ENCODE results near the gene GPATCH1.

GPATCH1 gene

DNA sequence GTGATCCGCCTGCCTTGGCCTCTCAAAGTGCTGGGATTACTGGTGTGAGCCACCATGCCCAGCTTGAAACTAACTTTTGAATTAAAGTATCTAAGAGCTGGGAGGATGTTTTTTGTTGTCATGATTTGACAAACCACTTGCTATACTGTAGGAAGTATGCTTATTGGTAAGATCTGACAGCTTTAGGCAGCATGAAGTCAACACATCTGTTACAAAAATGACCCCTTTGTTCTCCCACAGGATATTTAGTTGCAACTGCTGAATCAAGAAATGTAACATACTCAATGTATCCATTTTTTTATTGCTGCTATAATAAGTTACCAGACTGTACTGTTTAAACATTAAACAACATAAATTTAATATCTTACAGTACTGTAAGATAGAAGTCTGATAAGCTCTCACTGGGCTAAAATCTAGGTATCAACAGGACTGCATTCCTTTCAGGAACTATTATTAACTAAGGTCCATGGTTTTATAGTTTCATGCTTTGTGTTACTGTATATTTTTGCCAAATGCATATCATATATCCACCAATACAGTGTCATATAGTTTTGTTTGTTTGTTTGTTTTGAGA lies 90.3 kb downstream of the GPATCH1 start:
- Histone ChIP-seq H3K4me3 (ENCODE audit: insufficient read depth, low read length, poor library complexity, severe bottlenecking) (no peak overlapping the region), H3K9me2 (replicated peaks; ENCODE audit: insufficient read depth, low read length) (no peaks in the 10 kb centered on the region), H3K36me3 (ENCODE audit: low read length) (no peaks in the 10 kb centered on the region), H3K9ac (ENCODE audit: low read length) (no peak overlapping the region), H4K20me1 (ENCODE audit: low read depth, low read length) (no peaks in the 10 kb centered on the region), H3K4me2 (ENCODE audit: low read depth, low read length, poor library complexity, severe bottlenecking) (no peak overlapping the region), H3K79me2 (ENCODE audit: insufficient read depth, low read length) (no peaks in the 10 kb centered on the region), H3K27me3 (ENCODE audit: low read length) (no peaks in the 10 kb centered on the region), H3K9me3 (ENCODE audit: insufficient read depth, low read length) (no peaks in the 10 kb centered on the region), H2AFZ (ENCODE audit: low read depth, low read length, severe bottlenecking) (no peak overlapping the region), H3F3A (ENCODE audit: insufficient read depth) (no peaks in the 10 kb centered on the region), H3K27ac (ENCODE audit: low read depth, low read length) (no peak overlapping the region)
- TF ChIP-seq, protein P1, sequence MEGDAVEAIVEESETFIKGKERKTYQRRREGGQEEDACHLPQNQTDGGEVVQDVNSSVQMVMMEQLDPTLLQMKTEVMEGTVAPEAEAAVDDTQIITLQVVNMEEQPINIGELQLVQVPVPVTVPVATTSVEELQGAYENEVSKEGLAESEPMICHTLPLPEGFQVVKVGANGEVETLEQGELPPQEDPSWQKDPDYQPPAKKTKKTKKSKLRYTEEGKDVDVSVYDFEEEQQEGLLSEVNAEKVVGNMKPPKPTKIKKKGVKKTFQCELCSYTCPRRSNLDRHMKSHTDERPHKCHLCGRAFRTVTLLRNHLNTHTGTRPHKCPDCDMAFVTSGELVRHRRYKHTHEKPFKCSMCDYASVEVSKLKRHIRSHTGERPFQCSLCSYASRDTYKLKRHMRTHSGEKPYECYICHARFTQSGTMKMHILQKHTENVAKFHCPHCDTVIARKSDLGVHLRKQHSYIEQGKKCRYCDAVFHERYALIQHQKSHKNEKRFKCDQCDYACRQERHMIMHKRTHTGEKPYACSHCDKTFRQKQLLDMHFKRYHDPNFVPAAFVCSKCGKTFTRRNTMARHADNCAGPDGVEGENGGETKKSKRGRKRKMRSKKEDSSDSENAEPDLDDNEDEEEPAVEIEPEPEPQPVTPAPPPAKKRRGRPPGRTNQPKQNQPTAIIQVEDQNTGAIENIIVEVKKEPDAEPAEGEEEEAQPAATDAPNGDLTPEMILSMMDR (IDR thresholded peaks at IDR 0.05; ENCODE audit: insufficient read depth, low read length, poor library complexity, severe bottlenecking): no peak
- no peak for TF ChIP-seq EZH2phosphoT487 (conservative IDR thresholded peaks at IDR 0.05; ENCODE audit: low read length)

DNA sequence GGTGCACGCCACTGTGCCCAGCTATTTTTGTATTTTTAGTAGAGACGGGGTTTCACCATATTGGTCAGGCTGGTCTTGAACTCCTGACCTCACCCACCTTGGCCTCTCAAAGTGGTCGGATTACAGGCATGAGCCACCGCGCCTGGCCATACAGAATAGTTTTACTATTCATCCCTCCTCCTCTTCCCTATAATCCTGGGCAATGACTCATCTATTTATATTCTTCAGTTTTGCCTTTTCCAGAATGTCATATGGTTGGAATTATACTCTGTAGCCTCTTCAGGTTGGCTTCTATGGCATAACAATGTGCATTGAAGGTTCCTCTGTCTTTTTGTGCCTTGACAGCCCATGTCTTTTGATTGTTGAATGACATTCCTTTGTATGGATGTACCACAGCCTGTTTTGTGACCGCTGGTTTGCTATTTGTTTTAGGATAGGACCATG lies 91.0 kb downstream of the GPATCH1 start:
- Histone ChIP-seq H3K9me3 (ENCODE audit: insufficient read depth, low read length) (no peaks in the 10 kb centered on the region), H3K9ac (ENCODE audit: low read length) (no peak overlapping the region), H3F3A (ENCODE audit: insufficient read depth) (no peaks in the 10 kb centered on the region), H3K9me2 (replicated peaks; ENCODE audit: insufficient read depth, low read length) (no peaks in the 10 kb centered on the region), H3K4me3 (ENCODE audit: insufficient read depth, low read length, poor library complexity, severe bottlenecking) (no peak overlapping the region), H3K27me3 (ENCODE audit: low read length) (no peaks in the 10 kb centered on the region), H3K79me2 (ENCODE audit: insufficient read depth, low read length) (no peaks in the 10 kb centered on the region), H3K36me3 (ENCODE audit: low read length) (no peaks in the 10 kb centered on the region), H3K4me2 (ENCODE audit: low read depth, low read length, poor library complexity, severe bottlenecking) (no peak overlapping the region), H2AFZ (ENCODE audit: low read depth, low read length, severe bottlenecking) (no peak overlapping the region), H3K27ac (ENCODE audit: low read depth, low read length) (no peak overlapping the region), H4K20me1 (ENCODE audit: low read depth, low read length) (no peaks in the 10 kb centered on the region)
- TF ChIP-seq, protein P1 (IDR thresholded peaks at IDR 0.05; ENCODE audit: insufficient read depth, low read length, poor library complexity, severe bottlenecking): no peak
- no peak for TF ChIP-seq EZH2phosphoT487 (conservative IDR thresholded peaks at IDR 0.05; ENCODE audit: low read length)

DNA sequence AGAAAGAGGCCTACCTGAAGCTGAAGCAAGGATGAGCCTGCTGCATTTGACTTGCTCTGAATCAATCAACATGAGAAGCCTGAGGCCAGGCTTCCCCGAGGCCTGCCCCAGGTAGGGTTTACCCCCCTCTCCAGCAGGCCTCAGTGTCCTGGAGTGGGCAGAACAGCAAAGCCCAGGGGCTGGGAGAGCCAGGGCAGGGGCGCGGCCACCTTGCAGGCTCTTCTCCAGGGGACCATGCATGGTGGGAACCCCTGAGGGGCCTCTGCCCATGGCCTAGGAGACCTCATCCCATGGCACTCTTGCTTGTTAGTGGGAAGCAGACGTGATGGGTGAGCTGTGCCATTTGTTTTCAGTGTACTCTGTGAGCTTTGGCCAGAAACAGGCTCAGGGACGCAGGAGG lies 93.2 kb downstream of the GPATCH1 start:
- H3K9me2 ChIP-seq (replicated peaks; ENCODE audit: insufficient read depth, low read length): no peaks in the 10 kb centered on the region
- H2AFZ ChIP-seq (ENCODE audit: low read depth, low read length, severe bottlenecking): no peak overlapping the region
- no peaks in the 10 kb centered on the region for H4K20me1 ChIP-seq (ENCODE audit: low read depth, low read length)
- no peaks in the 10 kb centered on the region for H3F3A ChIP-seq (ENCODE audit: insufficient read depth)
- H3K27ac ChIP-seq (ENCODE audit: low read depth, low read length): no peak overlapping the region
- no peaks in the 10 kb centered on the region for H3K36me3 ChIP-seq (ENCODE audit: low read length)
- no peaks in the 10 kb centered on the region for H3K79me2 ChIP-seq (ENCODE audit: insufficient read depth, low read length)
- no peak overlapping the region for H3K4me2 ChIP-seq (ENCODE audit: low read depth, low read length, poor library complexity, severe bottlenecking)
- no peak for TF ChIP-seq EZH2phosphoT487 (conservative IDR thresholded peaks at IDR 0.05; ENCODE audit: low read length)
- TF ChIP-seq, protein P1 (IDR thresholded peaks at IDR 0.05; ENCODE audit: insufficient read depth, low read length, poor library complexity, severe bottlenecking): no peak
- no peaks in the 10 kb centered on the region for H3K27me3 ChIP-seq (ENCODE audit: low read length)
- no peak overlapping the region for H3K4me3 ChIP-seq (ENCODE audit: insufficient read depth, low read length, poor library complexity, severe bottlenecking)
- no peaks in the 10 kb centered on the region for H3K9me3 ChIP-seq (ENCODE audit: insufficient read depth, low read length)
- no peak overlapping the region for H3K9ac ChIP-seq (ENCODE audit: low read length)
